ENCODE measurements around the gene MYBBP1A. TPM values are rescaled to one million over a fixed set of nuclear protein-coding genes. Genes with fewer than 3 reads are reported as not detected.
A peak's percentile ranks its signal among the peaks of the same experiment; 100 is the strongest.

MYBBP1A gene
- total RNA-seq, 1 experiment from 2014 or later, result 163 TPM

DNA sequence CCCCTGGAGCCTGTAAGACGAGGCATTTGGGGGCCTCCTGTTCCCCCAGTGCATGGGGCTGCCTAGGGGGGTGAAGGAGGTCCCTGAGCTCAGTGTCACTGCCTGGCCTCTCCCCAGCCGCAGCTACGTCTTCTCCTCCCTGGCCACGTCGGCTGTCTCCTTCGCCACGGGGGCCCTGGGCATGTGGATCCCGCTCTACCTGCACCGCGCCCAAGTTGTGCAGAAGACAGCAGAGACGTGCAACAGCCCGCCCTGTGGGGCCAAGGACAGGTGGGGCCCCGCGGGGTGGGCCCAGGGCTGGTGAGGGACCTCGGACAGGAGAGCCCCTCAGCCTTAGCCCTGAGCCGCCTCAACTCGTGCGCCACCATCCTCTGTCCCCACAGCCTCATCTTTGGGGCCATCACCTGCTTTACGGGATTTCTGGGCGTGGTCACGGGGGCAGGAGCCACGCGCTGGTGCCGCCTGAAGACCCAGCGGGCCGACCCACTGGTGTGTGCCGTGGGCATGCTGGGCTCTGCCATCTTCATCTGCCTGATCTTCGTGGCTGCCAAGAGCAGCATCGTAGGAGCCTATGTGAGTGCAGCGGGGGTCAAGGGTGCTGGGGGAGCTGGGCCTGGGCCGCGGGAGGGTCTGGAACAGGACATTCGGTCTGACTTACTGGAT lies 22.2 kb downstream of the MYBBP1A start:
- Mint-ChIP-seq H3K27me3 (ENCODE audit: low read depth) (peaks cover 69% of the 10 kb centered on the region), H3K4me3 (no peak overlapping the region), H3K4me1 (peaks cover 18% of the 10 kb centered on the region), H3K27ac (no peak overlapping the region), H3K36me3 (no peaks in the 10 kb centered on the region), H3K9me3 (no peaks in the 10 kb centered on the region)
- no peak for TF ChIP-seq CREM (CRISPR knock-in tag; IDR thresholded peaks at IDR 0.05)
- TF ChIP-seq NFYB (CRISPR knock-in tag; conservative IDR thresholded peaks at IDR 0.05; ENCODE audit: low read depth), result no peak
- 0 out of 2 replicates have a peak, but pooled peaks have one; percentile 26 for TF ChIP-seq FOXP1 (CRISPR knock-in tag; IDR thresholded peaks at IDR 0.05; ENCODE audit: borderline replicate concordance)
- no peak for DNase-seq (ENCODE audit: low spot score)
- ChIA-PET POLR2A (no interaction called here), CTCF (no interaction called here)
- ATAC-seq, result no peak

DNA sequence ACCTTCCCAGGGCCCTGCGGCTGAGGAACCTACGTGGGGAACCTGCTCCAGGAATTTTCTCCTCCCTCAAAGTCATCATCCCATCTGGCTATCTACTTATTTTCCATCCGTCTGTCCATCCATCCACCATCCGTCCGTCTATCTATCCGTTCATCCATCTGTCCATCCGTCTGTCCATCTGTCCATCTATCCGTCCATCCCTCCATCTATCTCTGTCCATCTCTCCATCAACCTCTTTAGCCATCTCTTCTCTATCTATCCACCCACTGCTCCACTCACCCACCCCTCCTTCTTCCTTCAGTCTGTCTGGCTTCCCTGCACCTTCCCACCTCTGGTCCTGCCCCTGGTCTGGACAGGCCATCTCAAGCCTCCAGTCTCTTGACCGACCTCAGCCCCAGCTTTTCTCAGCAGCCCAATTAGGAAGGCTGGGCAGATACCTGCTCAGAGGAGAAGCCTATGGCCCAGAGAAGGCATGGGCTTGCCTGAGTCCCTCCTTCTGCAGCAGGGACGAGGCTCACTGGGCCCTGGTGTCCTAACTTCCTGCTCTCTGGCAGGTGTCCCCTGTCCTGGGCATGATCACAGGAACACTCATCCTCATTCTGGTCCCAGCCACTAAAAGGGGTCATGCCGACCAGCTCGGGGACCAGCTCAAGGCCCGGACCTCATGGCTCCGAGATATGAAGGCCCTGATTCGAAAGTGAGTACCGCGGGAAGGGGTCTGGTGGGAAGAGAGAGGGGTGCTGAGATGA lies 23.0 kb downstream of the MYBBP1A start:
- CTCF ChIA-PET, result no interaction called here
- no peak overlapping the region for H3K27ac Mint-ChIP-seq
- TF ChIP-seq, protein P1, sequence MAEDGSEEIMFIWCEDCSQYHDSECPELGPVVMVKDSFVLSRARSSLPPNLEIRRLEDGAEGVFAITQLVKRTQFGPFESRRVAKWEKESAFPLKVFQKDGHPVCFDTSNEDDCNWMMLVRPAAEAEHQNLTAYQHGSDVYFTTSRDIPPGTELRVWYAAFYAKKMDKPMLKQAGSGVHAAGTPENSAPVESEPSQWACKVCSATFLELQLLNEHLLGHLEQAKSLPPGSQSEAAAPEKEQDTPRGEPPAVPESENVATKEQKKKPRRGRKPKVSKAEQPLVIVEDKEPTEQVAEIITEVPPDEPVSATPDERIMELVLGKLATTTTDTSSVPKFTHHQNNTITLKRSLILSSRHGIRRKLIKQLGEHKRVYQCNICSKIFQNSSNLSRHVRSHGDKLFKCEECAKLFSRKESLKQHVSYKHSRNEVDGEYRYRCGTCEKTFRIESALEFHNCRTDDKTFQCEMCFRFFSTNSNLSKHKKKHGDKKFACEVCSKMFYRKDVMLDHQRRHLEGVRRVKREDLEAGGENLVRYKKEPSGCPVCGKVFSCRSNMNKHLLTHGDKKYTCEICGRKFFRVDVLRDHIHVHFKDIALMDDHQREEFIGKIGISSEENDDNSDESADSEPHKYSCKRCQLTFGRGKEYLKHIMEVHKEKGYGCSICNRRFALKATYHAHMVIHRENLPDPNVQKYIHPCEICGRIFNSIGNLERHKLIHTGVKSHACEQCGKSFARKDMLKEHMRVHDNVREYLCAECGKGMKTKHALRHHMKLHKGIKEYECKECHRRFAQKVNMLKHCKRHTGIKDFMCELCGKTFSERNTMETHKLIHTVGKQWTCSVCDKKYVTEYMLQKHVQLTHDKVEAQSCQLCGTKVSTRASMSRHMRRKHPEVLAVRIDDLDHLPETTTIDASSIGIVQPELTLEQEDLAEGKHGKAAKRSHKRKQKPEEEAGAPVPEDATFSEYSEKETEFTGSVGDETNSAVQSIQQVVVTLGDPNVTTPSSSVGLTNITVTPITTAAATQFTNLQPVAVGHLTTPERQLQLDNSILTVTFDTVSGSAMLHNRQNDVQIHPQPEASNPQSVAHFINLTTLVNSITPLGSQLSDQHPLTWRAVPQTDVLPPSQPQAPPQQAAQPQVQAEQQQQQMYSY (CRISPR knock-in tag; IDR thresholded peaks at IDR 0.05), result no peak
- TF ChIP-seq CREB1 (CRISPR knock-in tag; IDR thresholded peaks at IDR 0.05) (no peak), EMX1 (CRISPR knock-in tag; IDR thresholded peaks at IDR 0.05) (no peak), ZBTB21 (CRISPR knock-in tag; IDR thresholded peaks at IDR 0.05; ENCODE audit: borderline replicate concordance) (no peak), TCF7 (CRISPR knock-in tag; IDR thresholded peaks at IDR 0.05; ENCODE audit: low read depth) (no peak), NFATC4 (CRISPR knock-in tag; IDR thresholded peaks at IDR 0.05) (no peak), ZNF396 (CRISPR knock-in tag; IDR thresholded peaks at IDR 0.05; ENCODE audit: borderline replicate concordance) (no peak), ELF4 (CRISPR knock-in tag; IDR thresholded peaks at IDR 0.05; ENCODE audit: low read depth) (no peak), GABPB1 (CRISPR knock-in tag; IDR thresholded peaks at IDR 0.05) (no peak), CREM (CRISPR knock-in tag; IDR thresholded peaks at IDR 0.05) (no peak), ZNF423 (CRISPR knock-in tag; IDR thresholded peaks at IDR 0.05) (no peak)
- TF ChIP-seq, protein P2, sequence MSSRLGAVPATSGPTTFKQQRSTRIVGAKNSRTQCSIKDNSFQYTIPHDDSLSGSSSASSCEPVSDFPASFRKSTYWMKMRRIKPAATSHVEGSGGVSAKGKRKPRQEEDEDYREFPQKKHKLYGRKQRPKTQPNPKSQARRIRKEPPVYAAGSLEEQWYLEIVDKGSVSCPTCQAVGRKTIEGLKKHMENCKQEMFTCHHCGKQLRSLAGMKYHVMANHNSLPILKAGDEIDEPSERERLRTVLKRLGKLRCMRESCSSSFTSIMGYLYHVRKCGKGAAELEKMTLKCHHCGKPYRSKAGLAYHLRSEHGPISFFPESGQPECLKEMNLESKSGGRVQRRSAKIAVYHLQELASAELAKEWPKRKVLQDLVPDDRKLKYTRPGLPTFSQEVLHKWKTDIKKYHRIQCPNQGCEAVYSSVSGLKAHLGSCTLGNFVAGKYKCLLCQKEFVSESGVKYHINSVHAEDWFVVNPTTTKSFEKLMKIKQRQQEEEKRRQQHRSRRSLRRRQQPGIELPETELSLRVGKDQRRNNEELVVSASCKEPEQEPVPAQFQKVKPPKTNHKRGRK (CRISPR knock-in tag; IDR thresholded peaks at IDR 0.05; ENCODE audit: borderline replicate concordance), result no peak
- TF ChIP-seq, protein P3, sequence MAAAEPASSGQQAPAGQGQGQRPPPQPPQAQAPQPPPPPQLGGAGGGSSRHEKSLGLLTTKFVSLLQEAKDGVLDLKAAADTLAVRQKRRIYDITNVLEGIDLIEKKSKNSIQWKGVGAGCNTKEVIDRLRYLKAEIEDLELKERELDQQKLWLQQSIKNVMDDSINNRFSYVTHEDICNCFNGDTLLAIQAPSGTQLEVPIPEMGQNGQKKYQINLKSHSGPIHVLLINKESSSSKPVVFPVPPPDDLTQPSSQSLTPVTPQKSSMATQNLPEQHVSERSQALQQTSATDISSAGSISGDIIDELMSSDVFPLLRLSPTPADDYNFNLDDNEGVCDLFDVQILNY (CRISPR knock-in tag; IDR thresholded peaks at IDR 0.05), result no peak
- TF ChIP-seq, protein P4, sequence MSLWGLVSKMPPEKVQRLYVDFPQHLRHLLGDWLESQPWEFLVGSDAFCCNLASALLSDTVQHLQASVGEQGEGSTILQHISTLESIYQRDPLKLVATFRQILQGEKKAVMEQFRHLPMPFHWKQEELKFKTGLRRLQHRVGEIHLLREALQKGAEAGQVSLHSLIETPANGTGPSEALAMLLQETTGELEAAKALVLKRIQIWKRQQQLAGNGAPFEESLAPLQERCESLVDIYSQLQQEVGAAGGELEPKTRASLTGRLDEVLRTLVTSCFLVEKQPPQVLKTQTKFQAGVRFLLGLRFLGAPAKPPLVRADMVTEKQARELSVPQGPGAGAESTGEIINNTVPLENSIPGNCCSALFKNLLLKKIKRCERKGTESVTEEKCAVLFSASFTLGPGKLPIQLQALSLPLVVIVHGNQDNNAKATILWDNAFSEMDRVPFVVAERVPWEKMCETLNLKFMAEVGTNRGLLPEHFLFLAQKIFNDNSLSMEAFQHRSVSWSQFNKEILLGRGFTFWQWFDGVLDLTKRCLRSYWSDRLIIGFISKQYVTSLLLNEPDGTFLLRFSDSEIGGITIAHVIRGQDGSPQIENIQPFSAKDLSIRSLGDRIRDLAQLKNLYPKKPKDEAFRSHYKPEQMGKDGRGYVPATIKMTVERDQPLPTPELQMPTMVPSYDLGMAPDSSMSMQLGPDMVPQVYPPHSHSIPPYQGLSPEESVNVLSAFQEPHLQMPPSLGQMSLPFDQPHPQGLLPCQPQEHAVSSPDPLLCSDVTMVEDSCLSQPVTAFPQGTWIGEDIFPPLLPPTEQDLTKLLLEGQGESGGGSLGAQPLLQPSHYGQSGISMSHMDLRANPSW (CRISPR knock-in tag; conservative IDR thresholded peaks at IDR 0.05; ENCODE audit: low read depth), result no peak
- TF ChIP-seq, protein P5, sequence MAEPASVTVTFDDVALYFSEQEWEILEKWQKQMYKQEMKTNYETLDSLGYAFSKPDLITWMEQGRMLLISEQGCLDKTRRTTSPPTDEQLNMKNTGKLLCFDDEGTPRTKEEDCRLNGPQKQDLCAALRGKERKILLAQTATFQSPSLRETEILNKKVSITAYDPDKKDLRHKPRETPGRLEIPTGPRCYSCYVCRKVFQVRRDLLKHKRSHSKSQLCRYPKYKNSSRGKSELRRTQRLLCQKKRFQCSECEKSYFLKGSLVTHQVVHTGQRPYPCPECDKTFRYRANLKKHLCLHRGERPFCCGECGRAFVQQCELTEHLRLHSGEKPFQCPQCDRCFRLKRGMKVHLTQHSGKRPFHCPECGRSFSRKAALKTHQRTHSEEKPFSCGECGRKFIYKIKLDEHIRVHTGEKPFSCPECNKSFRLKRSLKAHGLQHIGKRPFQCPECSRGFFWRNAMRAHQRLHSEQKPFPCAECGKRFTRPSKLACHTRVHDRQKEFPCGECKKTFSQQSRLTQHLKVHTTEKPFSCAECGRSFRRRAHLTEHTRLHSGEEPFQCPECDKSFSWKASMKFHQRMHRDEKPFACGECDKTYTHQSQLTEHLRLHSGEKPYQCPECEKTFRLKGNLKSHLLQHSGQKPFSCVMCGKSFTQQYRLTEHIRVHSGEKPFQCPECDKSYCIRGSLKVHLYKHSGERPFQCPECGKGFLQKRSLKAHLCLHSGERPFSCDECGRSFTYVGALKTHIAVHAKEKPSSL (CRISPR knock-in tag; conservative IDR thresholded peaks at IDR 0.05), result no peak
- TF ChIP-seq, protein P6, sequence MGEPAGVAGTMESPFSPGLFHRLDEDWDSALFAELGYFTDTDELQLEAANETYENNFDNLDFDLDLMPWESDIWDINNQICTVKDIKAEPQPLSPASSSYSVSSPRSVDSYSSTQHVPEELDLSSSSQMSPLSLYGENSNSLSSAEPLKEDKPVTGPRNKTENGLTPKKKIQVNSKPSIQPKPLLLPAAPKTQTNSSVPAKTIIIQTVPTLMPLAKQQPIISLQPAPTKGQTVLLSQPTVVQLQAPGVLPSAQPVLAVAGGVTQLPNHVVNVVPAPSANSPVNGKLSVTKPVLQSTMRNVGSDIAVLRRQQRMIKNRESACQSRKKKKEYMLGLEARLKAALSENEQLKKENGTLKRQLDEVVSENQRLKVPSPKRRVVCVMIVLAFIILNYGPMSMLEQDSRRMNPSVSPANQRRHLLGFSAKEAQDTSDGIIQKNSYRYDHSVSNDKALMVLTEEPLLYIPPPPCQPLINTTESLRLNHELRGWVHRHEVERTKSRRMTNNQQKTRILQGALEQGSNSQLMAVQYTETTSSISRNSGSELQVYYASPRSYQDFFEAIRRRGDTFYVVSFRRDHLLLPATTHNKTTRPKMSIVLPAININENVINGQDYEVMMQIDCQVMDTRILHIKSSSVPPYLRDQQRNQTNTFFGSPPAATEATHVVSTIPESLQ (CRISPR knock-in tag; IDR thresholded peaks at IDR 0.05), result no peak
- TF ChIP-seq, protein P7, sequence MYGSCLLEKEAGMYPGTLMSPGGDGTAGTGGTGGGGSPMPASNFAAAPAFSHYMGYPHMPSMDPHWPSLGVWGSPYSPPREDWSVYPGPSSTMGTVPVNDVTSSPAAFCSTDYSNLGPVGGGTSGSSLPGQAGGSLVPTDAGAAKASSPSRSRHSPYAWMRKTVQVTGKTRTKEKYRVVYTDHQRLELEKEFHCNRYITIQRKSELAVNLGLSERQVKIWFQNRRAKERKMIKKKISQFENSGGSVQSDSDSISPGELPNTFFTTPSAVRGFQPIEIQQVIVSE (CRISPR knock-in tag; IDR thresholded peaks at IDR 0.05; ENCODE audit: borderline replicate concordance), result no peak

More for the DNA sequence above, 23.0 kb downstream of the MYBBP1A start:
- Mint-ChIP-seq H3K9me3 (no peaks in the 10 kb centered on the region), H3K4me1 (peaks cover 22% of the 10 kb centered on the region), H3K27me3 (ENCODE audit: low read depth) (peaks cover 77% of the 10 kb centered on the region), H3K36me3 (no peaks in the 10 kb centered on the region), H3K4me3 (no peak overlapping the region)
- POLR2A ChIA-PET, result no interaction called here
- ATAC-seq, result no peak
- no peak for DNase-seq (ENCODE audit: low spot score)
